HepG2 (cell line): ENCODE measurements around the gene CDK2AP2. TPM values are rescaled to one million over a fixed set of nuclear protein-coding genes. Genes with fewer than 3 reads are reported as not detected.

Experiments
- ARNT2 ChIP-seq: sonication (generic); formaldehyde crosslinking; IDR thresholded peaks from 2 replicates; pipeline ENCODE4 v1.8.0; 2022; ENCODE audit warnings: mild to moderate bottlenecking, low read depth, missing genetic modification reagents, moderate library complexity
- ARNTL ChIP-seq: sonication (generic); formaldehyde crosslinking; IDR thresholded peaks from 2 replicates; pipeline ENCODE4 v1.4.0; 2020; ENCODE audit warnings: mild to moderate bottlenecking, missing genetic modification reagents
- CREB1 ChIP-seq, 2 experiments: fragments of 450-650 bp in 1 of 2; IDR thresholded peaks; 2 replicates each; pipeline ENCODE4 v1.6.1; 2016 to 2017; ENCODE audit warnings: control low read depth in 1 of 2, mild to moderate bottlenecking in 1 of 2, missing compliant biosample characterization in 1 of 2, missing genetic modification characterization in 1 of 2
- GPN1 ChIP-seq: sonication (generic); formaldehyde crosslinking; IDR thresholded peaks from 2 replicates; pipeline ENCODE4 v1.5.1; 2020; ENCODE audit warnings: missing genetic modification reagents, borderline replicate concordance
- HNF4A ChIP-seq: sonication (generic); formaldehyde crosslinking; IDR thresholded peaks from 2 replicates; pipeline ENCODE4 v1.4.0; 2020; ENCODE audit warnings: missing genetic modification reagents
- HNRNPLL ChIP-seq: fragments of 200-400 bp; formaldehyde crosslinking; IDR thresholded peaks from 2 replicates; pipeline ENCODE4 v1.6.1; 2017; ENCODE audit warnings: mild to moderate bottlenecking, low read depth, low read length; ENCODE audit not compliant: poor library complexity, severe bottlenecking
- KDM3A ChIP-seq: IDR thresholded peaks from 2 replicates; pipeline ENCODE4 v1.6.1; 2018; ENCODE audit warnings: low read depth, missing compliant biosample characterization
- MAFF ChIP-seq: IDR thresholded peaks from 2 replicates; pipeline ENCODE4 v1.6.1; 2011; ENCODE audit warnings: low read depth, low read length, improper control_type of control experiment
- MBD4 ChIP-seq: IDR thresholded peaks from 2 replicates; pipeline ENCODE4 v1.6.1; 2012; ENCODE audit warnings: low read length, inconsistent platforms, borderline replicate concordance
- MIXL1 ChIP-seq: IDR thresholded peaks from 2 replicates; pipeline ENCODE4 v1.6.1; 2016
- MXD1 ChIP-seq: sonication (generic); formaldehyde crosslinking; IDR thresholded peaks from 2 replicates; pipeline ENCODE4 v1.4.0; 2020; ENCODE audit warnings: mild to moderate bottlenecking, missing genetic modification reagents
- MYC ChIP-seq: sonication (generic); formaldehyde crosslinking; IDR thresholded peaks from 2 replicates; pipeline ENCODE4 v1.9.0; 2021; ENCODE audit warnings: missing genetic modification reagents, borderline replicate concordance
- NFE2L1 ChIP-seq: sonication (generic); formaldehyde crosslinking; IDR thresholded peaks from 2 replicates; pipeline ENCODE4 v1.4.0; 2020; ENCODE audit warnings: missing genetic modification reagents, mild to moderate bottlenecking, borderline replicate concordance
- POLR2AphosphoS5 ChIP-seq: IDR thresholded peaks from 2 replicates; pipeline ENCODE4 v1.6.1; 2012; ENCODE audit warnings: low read depth, low read length
- PRDM10 ChIP-seq: sonication (generic); formaldehyde crosslinking; IDR thresholded peaks from 2 replicates; pipeline ENCODE4 v1.4.0; 2020; ENCODE audit warnings: low read depth, missing genetic modification reagents
- ZBTB43 ChIP-seq: sonication (generic); formaldehyde crosslinking; conservative IDR thresholded peaks from 2 replicates; pipeline ENCODE4 v1.4.0; 2020; ENCODE audit warnings: missing genetic modification reagents
- ZMAT5 ChIP-seq: sonication (generic); formaldehyde crosslinking; IDR thresholded peaks from 2 replicates; pipeline ENCODE4 v1.5.0; 2020; ENCODE audit warnings: mild to moderate bottlenecking, low read depth, missing genetic modification reagents, borderline replicate concordance
- ZNF24 ChIP-seq: fragments of 450-650 bp; IDR thresholded peaks from 2 replicates; pipeline ENCODE4 v1.6.1; 2017; ENCODE audit warnings: antibody characterized with exemption, mild to moderate bottlenecking
- ZNF253 ChIP-seq: sonication (generic); formaldehyde crosslinking; IDR thresholded peaks from 2 replicates; pipeline ENCODE4 v1.8.0; 2022; ENCODE audit warnings: mild to moderate bottlenecking, missing genetic modification reagents, borderline replicate concordance
- ZNF33A ChIP-seq: sonication (generic); formaldehyde crosslinking; IDR thresholded peaks from 2 replicates; pipeline ENCODE4 v1.5.1; 2020; ENCODE audit warnings: missing genetic modification reagents, mild to moderate bottlenecking, moderate library complexity, borderline replicate concordance
- ZNF746 ChIP-seq: sonication (generic); formaldehyde crosslinking; IDR thresholded peaks from 2 replicates; pipeline ENCODE4 v1.8.0; 2022; ENCODE audit warnings: mild to moderate bottlenecking, missing genetic modification reagents
- ZNF768 ChIP-seq: sonication (generic); formaldehyde crosslinking; IDR thresholded peaks from 2 replicates; pipeline ENCODE4 v1.4.0; 2020; ENCODE audit warnings: missing genetic modification reagents
- ZNF773 ChIP-seq: sonication (generic); formaldehyde crosslinking; IDR thresholded peaks from 2 replicates; pipeline ENCODE4 v1.4.0; 2020; ENCODE audit warnings: missing genetic modification reagents, borderline replicate concordance
- ZSCAN31 ChIP-seq: sonication (generic); formaldehyde crosslinking; IDR thresholded peaks from 2 replicates; pipeline ENCODE4 v1.5.0; 2020; ENCODE audit warnings: low read depth, mild to moderate bottlenecking, missing genetic modification reagents
- polyA plus RNA-seq, 8 experiments: library from polyadenylated mRNA; depleted of rRNA in 3 of 8; stranded (reverse) in 7 of 8; unstranded in 1 of 8; fragments of >200 nt; fragmentation: Illumina TruSeq in 4 of 8; extraction: Trizol in 4 of 8; gene quantifications; 2 replicates each; pipeline versions ENCODE4 v1.2.1 to v1.2.3, GENCODE V29; 2011 to 2016; ENCODE audit warnings: low read depth in 4 of 8, missing spikeins in 1 of 8, mixed read lengths in 1 of 8; ENCODE audit not compliant: insufficient read depth in 1 of 8
- total RNA-seq, 5 experiments: library from RNA; depleted of rRNA; stranded (reverse); fragments of >200 nt; fragmentation: Illumina TruSeq; extraction: Trizol; gene quantifications; 2 replicates each; pipeline ENCODE4 v1.2.3, GENCODE V29; 2016; ENCODE audit warnings: low read depth in 1 of 5

Gene CDK2AP2
- total and polyA plus RNA-seq, 2 of the 13 experiments (the other 11 are each of a cell fraction or from before 2014, with no cell fraction given), result 15.0 to 23.2 TPM

GRCh38 chr11:67507864-67508485 lies at the start of gene CDK2AP2 (continued):
- no peak for TF ChIP-seq ZMAT5 (CRISPR knock-in tag)
- TF ChIP-seq ZBTB43 (CRISPR knock-in tag), result no peak
- no peak for TF ChIP-seq ZNF33A (CRISPR knock-in tag)
- TF ChIP-seq PRDM10 (CRISPR knock-in tag), result peak; percentile 78; the same call in 1 of the 2 replicates
- TF ChIP-seq ARNTL (CRISPR knock-in tag), result no peak; the same call in 1 of the 2 replicates
- TF ChIP-seq POLR2AphosphoS5, result peak; percentile 62
- TF ChIP-seq MXD1 (CRISPR knock-in tag), result 0 out of 2 replicates have a peak, but pooled peaks have one; percentile 11
- TF ChIP-seq HNF4A (CRISPR knock-in tag), result 0 out of 2 replicates have a peak, but pooled peaks have one; percentile 11
- TF ChIP-seq CREB1 (IDR thresholded peaks at IDR 0.05), result no peak
- TF ChIP-seq CREB1 (CRISPR knock-in tag; IDR thresholded peaks at IDR 0.05), result no peak
- TF ChIP-seq MAFF, result no peak
- no peak for TF ChIP-seq MYC (CRISPR knock-in tag)
- TF ChIP-seq ARNT2, result no peak; the same call in 1 of the 2 replicates
- TF ChIP-seq ZNF768 (CRISPR knock-in tag), result peak; percentile 45; the same call in 1 of the 2 replicates
- peak; percentile 1; the same call in 1 of the 2 replicates for TF ChIP-seq MIXL1 (CRISPR knock-in tag)
- 0 out of 2 replicates have a peak, but pooled peaks have one; percentile 50 for TF ChIP-seq ZNF24
- TF ChIP-seq MBD4, result no peak
- TF ChIP-seq HNRNPLL, result peak; percentile 59
- peak; percentile 55; the same call in 1 of the 2 replicates for TF ChIP-seq ZSCAN31 (CRISPR knock-in tag)
- TF ChIP-seq GPN1, result no peak
- peak; percentile 26; the same call in 1 of the 2 replicates for TF ChIP-seq KDM3A
- 0 out of 2 replicates have a peak, but pooled peaks have one; percentile 36 for TF ChIP-seq ZNF253 (CRISPR knock-in tag)
- TF ChIP-seq ZNF773 (CRISPR knock-in tag), result no peak
- TF ChIP-seq ZNF746 (CRISPR knock-in tag), result 0 out of 2 replicates have a peak, but pooled peaks have one; percentile 71
- TF ChIP-seq NFE2L1 (CRISPR knock-in tag), result no peak
